ENCODE measurements around the gene MACROD2. TPM values are rescaled to one million over a fixed set of nuclear protein-coding genes. Genes with fewer than 3 reads are reported as not detected.

MACROD2 gene
- not detected in 2 replicates for total RNA-seq

GRCh38 chr20:13995086-13995665 is at the start of gene MACROD2:
Gene MACROD2, plus strand, starts transcription at chr20:13995516.

GRCh38 chr20:13990465-13990864 is 4.9 kb upstream of the MACROD2 start, which contains the start of gene SEL1L2:
Gene SEL1L2, minus strand, starts transcription at chr20:13990614. Its CDS starts 80 bp downstream, at chr20:13990534.

GRCh38 chr20:14337400-14338171 is 342.3 kb downstream of the MACROD2 start, which contains the start of gene FLRT3:
Gene FLRT3, minus strand, starts transcription at chr20:14337612. Its CDS starts 10,106 bp downstream, at chr20:14327506.

Other genes with a start within 250 kb of the MACROD2 start
- gene ESF1, start 210.6 kb upstream of the MACROD2 start, total RNA-seq = 3.2 and 4.4 TPM in 2 replicates
- gene NDUFAF5, start 210.5 kb upstream of the MACROD2 start, total RNA-seq = 23.9 and 28.0 TPM in 2 replicates
- gene SEL1L2, start 4.9 kb upstream of the MACROD2 start, total RNA-seq = not detected in 2 replicates